Bone marrow (tissue), 2 donors: ENCODE data around the gene TLK2.
"Not testable (repeated sequence)": the region's sequence is repeated elsewhere in the genome, so short reads cannot be mapped to it uniquely, and the experiment has no call there.

Experiments used
- DNase-seq, 2 donors: peaks; one replicate each; lab custom pipeline; 2025; lab: John Stamatoyannopoulos, UW

The TLK2 gene

DNA sequence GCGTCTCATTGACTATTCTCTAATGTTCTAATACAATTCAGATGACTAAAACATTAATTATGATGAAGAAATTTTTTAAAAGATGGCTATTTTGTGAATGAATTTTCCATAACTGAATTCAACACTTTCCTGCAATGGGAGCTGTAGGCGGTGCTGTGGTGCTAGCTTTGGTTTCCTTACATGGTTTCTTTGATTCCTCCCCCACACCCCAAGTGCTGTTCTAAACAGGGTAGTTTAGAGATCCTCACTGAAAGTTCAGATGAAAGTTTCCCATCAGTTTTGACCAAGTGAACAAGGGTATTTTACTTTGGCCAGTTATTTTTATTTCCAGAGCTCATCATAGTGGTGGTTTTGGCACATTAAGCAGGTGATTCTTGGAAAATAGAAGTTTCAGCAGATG lies 122.8 kb downstream of the TLK2 start:
- DNase-seq: no peak

DNA sequence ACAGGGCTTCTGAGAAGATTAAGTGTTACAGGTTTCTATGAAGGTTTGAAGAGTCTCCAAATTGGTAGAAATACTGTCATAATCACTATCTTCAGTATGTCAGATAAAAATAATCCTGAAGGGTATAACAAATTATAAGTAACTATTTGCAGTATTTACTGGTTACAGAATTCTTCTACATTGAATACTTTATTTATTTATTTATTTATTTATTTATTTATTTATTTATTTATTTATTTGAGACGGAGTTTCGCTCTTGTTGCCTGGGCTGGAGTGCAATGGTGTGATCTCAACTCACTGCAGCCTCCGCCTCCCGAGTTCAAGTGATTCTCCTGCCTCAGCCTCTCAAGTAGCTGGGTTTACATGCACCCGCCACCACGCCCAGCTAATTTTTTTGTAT lies 125.2 kb downstream of the TLK2 start:
- not testable (repeated sequence) for DNase-seq

DNA sequence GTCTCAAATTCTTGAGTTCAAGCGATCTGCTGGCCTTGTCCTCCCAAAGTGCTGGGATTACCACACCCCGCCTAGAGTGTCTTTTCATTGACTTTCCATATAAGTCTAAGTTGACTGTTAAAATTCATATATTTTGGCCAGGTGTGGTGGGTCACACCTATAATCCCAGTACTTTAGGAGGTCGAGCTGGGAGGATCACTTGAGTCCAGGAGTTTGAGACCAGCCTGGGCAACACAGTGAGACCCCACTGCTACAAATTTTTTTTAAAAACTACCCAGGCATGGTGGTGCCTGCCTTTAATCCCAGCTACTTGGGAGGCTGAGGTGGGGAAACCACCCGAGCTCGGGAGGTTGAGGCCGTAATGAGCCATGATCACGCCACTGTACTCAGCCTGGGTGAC lies 127.0 kb downstream of the TLK2 start:
- no peak for DNase-seq

DNA sequence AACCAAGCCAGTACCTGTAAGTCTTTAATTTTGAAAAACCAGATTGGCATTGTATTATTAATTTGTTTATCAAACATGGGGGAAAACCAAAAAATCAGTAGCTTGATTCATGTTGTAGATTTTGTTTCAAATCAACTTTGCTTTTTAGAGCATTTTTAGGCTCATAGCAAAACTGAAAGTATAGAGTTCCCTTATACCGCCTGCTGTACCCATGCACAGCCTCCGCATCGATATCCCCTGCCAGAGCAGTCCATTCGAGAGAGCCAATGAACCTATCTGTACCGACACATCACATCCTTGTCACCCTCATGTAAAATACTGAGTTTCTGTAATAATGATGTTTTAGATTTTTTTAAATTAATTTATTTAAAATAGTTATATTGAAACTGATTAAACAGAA lies 132.7 kb downstream of the TLK2 start:
- no peak for DNase-seq

DNA sequence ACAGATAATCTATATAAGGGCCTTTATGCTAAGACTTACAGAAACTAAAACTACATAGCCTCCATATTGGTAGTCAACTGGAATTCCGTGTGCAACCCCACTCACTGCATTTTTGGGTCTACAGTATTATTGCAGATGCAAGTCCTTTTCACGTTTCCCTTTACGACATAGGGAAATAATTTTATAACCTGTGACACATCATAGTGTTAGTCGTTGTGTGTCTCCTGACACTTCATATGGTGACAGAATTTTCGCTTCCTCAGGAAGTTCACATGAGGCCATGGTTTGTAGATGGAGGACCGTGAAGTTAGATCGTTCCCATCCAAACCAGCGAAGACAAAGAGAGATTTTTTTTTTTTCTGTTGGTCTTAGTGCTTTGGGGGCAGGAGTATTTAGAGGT lies 133.1 kb downstream of the TLK2 start:
- DNase-seq: no peak

DNA sequence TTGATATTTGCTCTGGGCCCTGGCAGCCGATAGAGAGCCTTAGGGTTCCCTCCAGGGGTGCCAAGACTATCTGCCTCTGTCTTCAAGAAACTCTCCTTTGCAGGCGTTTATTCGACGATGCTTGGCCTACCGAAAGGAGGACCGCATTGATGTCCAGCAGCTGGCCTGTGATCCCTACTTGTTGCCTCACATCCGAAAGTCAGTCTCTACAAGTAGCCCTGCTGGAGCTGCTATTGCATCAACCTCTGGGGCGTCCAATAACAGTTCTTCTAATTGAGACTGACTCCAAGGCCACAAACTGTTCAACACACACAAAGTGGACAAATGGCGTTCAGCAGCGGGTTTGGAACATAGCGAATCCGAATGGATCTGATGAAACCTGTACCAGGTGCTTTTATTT lies 133.7 kb downstream of the TLK2 start:
- DNase-seq: not testable (repeated sequence)

DNA sequence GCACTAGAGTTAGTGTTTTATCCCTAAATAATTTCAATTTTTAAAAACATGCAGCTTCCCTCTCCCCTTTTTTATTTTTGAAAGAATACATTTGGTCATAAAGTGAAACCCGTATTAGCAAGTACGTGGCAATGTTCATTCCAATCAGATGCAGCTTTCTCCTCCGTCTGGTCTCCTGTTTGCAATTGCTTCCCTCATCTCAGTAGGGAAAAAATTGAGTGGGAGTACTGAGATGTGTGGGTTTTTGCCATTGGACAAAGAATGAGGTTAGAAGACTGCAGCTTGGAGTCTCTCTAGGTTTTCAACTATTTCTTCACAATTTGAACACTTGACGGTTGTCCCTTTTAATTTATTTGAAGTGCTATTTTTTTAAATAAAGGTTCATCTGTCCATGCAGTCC lies 134.5 kb downstream of the TLK2 start:
- not testable (repeated sequence) for DNase-seq

DNA sequence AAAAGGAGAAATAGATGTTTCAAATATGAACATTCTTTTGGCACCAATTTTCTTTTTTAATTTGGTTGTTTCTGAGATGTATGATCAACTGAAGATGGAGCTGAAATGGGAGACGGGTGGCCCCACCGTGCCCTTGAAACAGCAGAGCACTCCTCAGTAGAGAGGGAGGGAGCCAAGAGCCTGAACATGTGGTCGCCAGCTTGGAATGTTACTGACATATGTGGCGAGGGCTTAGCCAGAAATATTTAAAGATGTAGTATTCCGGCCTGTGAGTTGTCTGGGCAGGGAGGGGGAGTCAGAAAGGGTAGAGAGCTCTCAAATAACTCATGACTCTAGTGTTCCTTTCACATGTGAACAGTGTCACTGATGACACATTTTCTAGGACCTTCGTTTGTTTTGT lies 135.5 kb downstream of the TLK2 start:
- DNase-seq: no peak

DNA sequence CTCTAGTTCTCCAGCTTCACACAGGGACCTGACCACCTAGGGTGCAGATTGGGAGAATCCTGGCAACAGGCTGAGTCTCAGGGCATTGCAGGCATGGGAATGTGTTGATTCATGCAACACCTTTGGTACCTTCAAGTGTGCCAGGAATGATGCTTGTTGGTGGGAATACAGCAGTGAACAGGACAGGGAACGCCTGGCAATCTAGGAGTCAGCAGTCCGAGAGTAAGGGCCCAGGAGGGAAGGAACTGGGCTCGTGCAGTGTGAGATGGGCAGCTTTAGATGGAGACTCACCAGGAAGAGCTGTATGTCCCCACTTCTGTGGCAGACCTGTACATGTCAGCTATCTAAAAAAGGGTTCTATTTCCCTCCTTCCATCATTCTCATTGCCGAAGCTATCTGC lies 136.9 kb downstream of the TLK2 start:
- DNase-seq: no peak

DNA sequence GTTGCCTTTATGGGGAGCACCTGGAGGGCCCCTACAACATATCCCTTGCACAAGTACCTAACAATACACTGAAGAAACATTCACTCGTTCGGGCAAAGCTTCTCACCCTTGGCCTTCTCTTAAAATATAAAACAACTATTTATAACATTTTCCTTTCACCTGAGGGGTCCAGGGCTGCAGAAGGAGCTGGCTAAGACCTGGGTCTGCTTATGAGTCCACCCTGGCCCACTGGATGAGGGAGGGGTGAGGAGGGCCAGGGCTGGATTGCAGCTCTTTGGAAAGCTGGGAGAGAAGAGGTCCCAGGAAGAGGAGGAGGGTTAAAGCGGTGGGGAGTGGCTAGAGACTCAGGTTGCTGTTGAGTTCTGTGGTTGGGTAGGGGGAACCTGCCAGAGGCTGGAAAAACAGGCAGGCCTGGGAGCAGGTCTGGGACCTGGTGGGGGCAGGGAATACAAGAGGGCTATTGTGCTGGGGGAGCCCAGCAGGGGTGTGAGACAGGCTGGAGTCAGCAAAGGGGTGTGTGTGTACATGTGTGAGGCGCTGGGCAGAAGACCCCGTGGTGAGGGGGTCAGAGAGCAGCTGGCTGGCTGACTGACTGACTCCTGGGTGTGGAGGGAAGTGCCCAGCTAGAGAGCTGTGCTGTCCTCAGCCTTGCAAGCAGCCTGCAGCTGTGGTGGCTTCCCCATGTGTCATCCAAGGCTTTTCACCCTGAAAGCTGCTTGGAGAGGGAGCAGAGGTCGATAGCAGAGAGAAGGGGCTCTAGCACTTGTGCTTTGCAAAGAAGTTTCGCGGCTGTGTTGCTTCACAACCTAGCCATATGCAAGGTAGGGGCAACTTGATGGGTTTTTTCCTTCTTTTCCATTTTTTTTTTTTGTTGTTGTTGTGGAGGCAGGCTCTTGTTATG lies 138.6 kb downstream of the TLK2 start:
- no peak for DNase-seq

DNA sequence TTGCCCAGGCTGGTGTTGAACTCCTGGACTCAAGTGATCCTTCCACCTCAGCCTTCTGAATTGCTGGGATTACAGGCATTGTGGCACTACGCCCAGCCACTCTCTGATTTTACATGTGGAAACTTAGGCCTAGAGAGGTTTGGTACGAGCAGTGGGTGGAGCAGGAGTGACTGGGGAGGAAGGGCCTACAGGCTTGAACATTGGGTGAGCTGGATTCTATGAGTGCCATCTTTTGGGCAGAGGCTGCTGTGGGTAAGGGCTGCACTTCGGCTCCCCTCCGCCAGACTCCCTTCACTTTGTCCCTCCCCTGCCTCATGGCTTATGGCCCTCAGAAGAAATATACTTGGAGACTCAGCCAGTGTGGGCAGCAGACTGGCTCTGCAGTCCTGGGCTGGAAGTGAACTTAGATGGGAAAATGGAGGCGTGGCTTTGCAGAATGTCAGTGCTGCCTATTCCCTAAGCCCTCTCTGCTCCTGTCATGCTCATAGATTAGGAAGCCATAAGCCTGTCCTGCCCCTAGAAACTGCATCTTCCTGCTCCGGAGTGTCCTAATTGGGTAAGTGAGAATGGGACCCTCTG lies 139.4 kb downstream of the TLK2 start:
- no peak for DNase-seq

DNA sequence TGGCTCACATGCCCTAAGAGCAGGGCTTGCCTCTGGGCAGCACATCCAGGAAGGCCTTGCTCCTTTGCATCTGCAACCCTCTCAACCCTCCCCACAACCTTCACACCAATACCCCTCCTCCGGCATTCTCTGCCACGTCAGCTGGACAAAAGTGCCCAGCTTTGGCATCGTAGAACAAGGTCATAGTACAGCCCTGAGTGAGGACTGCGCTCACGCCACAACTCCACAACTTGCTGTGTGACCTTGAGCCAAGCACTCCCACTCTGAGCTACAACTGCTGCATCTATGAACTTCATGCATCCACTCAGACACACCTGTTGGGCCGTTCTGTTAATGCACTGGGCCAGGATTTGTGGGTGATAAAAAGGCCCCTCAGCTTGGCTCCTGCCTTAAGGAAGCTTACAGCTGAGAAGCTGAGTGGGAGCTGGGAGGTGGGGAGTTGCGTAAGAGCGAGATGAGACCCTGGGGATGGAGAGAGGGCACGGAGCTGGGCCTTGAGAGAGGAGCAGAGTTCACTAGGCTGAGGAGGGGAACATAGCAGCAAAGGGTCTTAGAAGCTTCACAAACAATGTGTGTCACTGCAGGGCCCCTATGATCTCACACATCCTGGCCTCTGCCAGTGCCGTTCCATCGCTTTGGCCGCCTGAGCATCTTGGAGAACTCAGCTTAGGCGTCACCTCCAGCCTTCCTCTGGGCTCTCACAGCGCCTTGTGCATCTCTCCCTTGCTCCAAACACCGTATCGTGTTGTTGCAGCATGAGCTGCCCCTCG lies 140.2 kb downstream of the TLK2 start:
- DNase-seq: no peak

DNA sequence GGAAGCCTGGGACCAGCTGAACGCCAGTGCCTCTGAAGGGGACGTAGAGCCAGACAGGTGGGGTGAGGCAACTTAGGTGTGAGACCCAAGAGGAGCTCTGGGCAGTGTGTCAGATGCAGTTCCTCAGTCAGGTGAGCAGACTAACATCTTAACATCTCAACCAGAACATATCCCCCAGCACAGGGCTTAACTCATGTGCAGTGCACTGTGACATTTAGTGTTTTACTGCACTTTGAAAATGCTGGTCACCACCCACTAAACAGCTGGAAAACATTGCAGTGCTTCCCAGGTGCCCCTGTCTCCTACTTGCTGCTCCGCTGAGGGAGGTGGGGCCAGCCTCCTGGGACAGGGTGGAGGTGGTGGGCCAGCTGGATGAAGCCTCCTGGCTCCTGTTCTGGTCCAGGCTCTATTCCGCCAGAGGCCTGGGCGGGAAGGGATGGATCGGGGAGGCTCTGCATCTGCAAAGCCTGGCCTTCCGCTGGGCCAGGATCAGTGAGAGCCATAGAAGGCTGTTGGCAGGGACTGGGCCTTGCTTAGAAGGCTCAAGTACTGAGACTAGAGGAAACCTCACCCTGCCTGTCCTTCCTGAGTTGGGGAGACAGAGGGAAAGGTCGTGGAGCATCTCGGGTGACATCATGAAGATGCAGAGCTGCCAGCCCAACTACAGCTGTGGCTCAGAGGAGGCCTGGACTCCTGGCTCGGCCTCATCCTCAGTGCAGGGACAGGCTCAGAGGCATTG lies 141.0 kb downstream of the TLK2 start:
- no peak for DNase-seq

DNA sequence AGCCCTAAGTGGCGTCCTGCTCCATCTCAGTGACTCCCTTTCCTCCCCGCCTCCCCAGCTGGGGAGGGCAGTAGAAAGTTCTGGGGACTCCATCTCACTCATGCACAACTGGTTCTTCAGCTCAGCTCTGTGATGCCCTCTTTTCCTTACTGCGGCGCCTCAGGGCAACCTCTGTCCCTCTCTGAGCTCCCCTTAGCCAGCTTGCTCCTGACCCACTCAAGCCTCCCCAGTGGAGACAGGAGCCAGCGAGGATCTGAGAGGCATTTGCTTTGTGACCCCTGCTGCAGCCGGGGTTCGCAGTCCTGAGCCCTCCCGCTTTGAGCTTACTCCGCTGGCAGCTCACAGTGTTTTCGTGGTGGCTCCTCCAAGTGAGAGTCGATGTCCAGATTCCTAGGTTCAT lies 142.6 kb downstream of the TLK2 start:
- DNase-seq: no peak

DNA sequence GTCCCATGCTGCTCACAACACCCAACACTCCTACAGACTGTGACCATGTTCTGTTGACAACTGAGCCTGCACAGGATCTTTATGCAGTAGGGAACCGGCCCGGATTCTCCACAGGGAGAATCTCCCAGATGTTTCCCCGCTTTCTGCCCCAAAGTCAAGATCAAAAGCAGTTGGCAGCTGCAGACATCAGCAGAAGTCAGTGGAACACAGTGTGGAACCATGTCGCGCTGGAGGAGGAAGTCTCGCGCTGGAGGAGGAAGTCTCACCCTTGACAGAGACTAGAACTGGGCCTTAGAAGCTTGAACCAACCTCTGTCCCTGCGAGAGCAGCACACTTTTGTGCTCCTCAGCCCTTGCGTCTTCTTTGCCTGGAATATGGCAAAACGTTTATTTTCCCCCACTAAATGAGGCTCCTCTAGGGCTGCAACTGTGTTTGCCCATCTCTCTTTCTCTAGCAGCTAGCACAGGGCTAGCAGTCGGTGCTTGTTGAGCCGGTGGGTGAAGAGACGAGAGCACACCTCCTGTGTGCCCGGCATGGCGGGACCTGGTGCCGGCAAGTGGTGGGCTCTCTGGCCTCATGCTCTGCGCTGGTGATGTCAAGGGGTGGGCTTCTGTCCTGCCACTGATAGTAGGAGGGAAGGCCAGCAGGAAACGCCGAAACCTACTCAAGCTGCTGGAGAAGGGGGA lies 146.7 kb downstream of the TLK2 start:
- DNase-seq: no peak

DNA sequence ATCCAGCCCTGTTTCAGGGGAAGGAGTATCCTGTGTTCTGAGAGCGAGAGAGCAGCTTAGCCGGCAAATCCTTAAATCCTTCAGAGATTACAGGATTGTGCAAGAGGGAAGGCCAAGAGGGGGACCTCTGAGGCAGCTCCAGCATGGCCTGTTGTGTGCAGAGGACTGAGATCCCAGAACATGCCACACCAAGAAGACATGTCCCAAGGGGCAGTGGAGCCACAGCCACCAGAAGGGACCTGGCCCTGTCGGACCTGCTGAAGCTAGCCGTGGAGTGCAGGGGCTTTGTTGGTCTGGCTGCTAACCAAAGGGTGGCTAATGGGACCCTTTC lies 147.2 kb downstream of the TLK2 start:
- no peak for DNase-seq

DNA sequence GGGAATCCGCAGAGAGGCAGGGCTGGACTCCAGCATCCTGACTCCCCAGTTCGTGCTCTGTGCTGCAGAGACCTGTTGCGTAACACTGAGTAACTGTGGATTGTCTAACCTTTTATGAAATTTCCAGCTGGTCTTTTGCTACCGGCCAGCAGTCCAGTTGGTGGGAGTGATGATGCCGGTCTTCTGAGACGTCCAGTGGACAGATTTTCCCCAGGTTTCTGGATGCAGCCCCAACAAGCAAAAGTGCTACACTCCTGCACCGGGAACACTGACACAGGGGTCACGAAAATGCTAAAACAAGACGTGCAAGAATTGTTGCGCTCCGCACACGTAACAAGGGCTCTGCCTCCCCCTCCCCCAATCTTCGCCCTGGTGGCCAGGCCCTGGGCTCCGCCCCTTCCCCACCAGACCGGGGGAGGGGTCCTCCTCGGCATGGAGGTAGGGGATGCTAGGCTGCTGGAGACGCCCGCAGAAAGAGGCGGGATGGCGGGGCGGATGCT lies 148.1 kb downstream of the TLK2 start:
- no peak for DNase-seq

DNA sequence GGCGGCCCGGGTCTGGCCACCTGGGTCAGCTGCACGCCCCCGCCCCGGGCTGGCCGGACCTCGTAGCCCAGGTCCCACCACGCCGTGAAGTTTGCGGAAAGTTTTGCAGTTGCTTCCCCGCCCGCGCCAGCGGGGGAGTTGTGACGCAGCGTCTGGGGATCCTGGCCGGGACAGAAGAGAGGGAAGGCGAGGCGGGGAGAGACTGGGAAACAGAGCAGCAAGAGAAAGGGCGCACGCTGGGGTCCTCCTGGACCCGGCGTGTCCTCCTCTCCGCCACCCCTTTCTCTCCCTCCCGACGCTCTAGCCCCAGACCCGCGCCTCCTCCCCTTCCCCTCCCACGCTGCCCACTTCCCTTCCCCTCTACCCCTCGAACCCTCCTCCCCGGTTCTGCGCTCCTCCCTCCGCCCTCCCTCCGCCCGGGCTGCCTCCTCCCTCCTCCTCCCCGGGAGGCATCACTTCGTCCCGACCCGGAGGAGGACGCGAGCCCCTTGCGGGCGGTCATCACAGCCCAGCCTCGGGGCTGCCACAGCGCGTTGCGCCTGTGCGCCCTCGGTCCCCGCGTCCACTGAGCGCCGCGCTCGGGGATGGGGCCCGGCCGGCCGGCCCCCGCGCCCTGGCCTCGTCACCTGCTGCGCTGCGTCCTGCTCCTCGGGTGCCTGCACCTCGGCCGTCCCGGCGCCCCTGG lies 148.7 kb downstream of the TLK2 start, which contains the start of gene MRC2:
MRC2 (plus strand) TSS at position 452 of the 685 bp plus-strand sequence; CDS start at position 585, 133 bp downstream.
- peak in 1 of 2 donors; percentile 47 for DNase-seq

DNA sequence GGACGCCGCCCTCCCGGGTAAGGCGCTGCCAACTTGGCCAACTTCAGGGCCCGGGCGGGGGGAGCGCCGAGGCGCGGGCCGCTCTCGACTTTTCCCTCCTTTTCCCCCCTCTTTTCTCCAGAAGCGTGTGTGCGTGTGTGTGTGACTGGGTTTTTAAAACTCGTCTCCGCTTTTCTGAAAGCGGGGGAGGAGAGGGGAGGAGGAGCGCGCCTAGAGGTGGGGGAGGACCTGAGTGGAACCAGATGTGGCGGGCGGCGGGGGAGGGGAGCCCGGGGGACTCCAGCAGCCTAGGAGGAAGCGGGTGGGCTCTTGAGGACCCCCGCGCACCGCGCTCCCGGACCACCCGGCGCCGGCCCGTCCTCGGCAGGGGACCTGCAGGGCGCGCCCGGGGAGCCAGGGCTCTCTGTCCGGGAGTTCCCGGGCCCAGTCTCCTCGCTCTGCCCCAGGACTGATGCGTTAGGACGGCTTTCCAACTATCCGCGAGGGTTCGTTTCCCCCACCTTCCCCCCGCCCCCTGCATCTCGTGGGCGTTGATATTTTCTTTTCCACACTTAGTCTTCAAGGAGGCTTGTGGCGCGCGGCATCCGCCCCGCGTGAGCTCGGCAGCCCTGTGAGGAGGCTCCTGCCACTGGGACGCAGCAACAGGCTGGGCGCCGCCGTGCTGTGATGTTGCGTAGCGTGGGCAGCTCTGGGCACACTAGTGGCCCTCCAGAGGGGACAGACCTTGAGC lies 149.4 kb downstream of the TLK2 start:
- peak in 1 of 2 donors; percentile 31 for DNase-seq
